ENCODE data around the gene HOXA13.

DNA sequence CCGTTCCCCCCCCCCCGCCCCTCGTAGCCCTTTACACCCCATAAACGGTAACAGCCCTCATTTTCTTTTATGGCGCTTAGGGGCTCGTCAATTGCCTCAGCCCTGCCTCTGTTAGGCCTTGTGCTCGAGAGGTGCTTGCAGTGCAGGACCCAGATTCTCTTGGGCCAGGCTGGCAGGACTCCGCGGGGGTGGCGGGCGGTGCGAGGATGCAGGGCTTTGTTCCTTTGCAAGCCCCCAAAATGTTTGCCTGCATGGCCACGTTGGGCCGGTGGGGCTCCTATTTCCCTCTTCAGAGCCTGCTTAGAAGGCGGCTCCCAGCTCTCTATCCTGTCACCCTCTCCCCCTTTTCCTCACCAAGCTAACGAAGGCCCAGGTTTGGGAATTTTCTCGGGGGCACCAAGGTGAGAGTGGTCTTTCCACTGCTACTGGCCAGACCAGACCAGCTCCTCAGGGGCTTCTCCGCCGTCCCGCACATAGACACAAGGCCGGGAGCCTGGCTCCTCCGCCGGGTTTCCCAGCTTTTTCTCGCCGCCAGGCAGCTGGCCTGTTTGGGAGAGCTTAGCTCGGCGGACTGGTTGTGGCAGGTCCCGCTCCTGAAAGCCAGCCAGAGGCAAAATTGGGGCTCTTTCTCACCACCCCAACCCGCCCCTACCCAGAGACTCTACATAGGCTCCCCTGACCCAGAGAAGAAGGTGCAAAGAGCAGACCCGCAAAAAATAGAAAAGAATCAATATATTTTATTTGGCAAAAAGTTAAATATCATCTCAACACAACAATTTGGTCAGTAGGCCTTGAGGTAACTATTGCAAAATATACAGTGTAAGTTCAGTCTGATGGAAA, 38.0 kb downstream of the HOXA13 start:
- TF ChIP-seq CTCF (IDR thresholded peaks at IDR 0.05 in 4 of 5, conservative IDR thresholded peaks at IDR 0.05 in 1 of 5), result no peak
- no peak for TF ChIP-seq POLR2A (IDR thresholded peaks at IDR 0.05)
